ENCODE results near the gene HMBS. TPM values are rescaled to one million over a fixed set of nuclear protein-coding genes. Genes with fewer than 3 reads are reported as not detected.
A peak's percentile ranks its signal among the peaks of the same experiment; 100 is the strongest.
"Not testable (repeated sequence)": the region's sequence is repeated elsewhere in the genome, so short reads cannot be mapped to it uniquely, and the experiment has no call there.

Gene HMBS
- total RNA-seq, 2 donors from 2014 or later: 9.2 to 14.3 TPM

GRCh38 chr11:119130662-119131061, 46.0 kb downstream of the HMBS start:
- 83% methylated on average over 3 of the region's 3 CpGs for WGBS
- Histone ChIP-seq H3K27ac (no peak overlapping the region), H3K27me3 (replicated peaks; ENCODE audit: insufficient read depth) (no peaks in the 10 kb centered on the region), H3K36me3 (peaks cover 0 to 18% of the 10 kb centered on the region in 2 donors), H3K4me1 (replicated peaks) (no peaks in the 10 kb centered on the region), H3K9me3 (no peaks in the 10 kb centered on the region), H3K4me3 (no peak overlapping the region)
- no peak for TF ChIP-seq CTCF (IDR thresholded peaks at IDR 0.05)
- TF ChIP-seq POLR2A (IDR thresholded peaks at IDR 0.05): no peak
- no peak for TF ChIP-seq POLR2AphosphoS5 (IDR thresholded peaks at IDR 0.05)
- no peak for DNase-seq (ENCODE audit: low spot score)
- intact Hi-C loops (cut with DNase I): no loop called here

DNA sequence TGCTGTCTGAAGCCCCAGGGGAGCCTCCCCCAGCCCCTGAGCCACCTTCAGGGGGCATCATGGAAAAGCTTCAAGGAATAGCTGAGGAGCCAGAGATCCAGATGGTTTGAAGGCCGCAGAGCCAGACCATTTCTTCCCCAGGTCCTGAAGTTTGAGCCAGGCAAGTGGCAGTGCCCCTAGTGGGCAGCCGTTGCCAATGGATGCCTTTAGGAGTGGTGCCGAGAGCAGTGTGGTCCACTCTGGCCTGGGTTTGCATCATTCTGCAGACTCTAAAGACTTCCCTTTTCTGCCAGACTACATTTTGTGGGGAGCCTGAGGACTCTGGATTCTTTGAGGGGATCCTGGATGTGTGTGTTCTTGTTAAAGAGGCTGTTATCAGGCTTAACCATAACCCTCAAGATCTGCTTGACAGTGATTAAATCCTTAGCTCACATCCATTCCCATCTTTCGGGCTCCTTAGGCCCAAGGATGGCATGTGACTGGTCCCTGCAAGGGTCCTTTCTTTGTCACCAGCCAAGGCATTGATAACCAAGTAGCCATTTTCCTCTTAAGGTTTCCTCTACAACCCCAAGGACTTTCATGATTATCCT, 49.8 kb downstream of the HMBS start:
- H3K4me3 ChIP-seq: no peak overlapping the region
- H3K4me1 ChIP-seq (replicated peaks): no peaks in the 10 kb centered on the region
- H3K27ac ChIP-seq: no peak overlapping the region
- WGBS: 51% methylated on average over 4 of the region's 4 CpGs
- H3K36me3 ChIP-seq: peaks cover 0 to 18% of the 10 kb centered on the region in 2 donors
- no peak for DNase-seq (ENCODE audit: low spot score)
- peak in 1 of 4 experiments; percentile 31 for TF ChIP-seq CTCF (IDR thresholded peaks at IDR 0.05)
- no peak for TF ChIP-seq POLR2A (IDR thresholded peaks at IDR 0.05)
- TF ChIP-seq POLR2AphosphoS5 (IDR thresholded peaks at IDR 0.05): no peak
- no peaks in the 10 kb centered on the region for H3K27me3 ChIP-seq (replicated peaks; ENCODE audit: insufficient read depth)
- intact Hi-C loops (cut with DNase I): no loop called here
- no peaks in the 10 kb centered on the region for H3K9me3 ChIP-seq

GRCh38 chr11:119139276-119139675, 54.6 kb downstream of the HMBS start:
- H3K9me3 ChIP-seq; H3K27ac ChIP-seq; DNase-seq (ENCODE audit: low spot score); H3K4me1 ChIP-seq (replicated peaks); H3K36me3 ChIP-seq; H3K27me3 ChIP-seq (replicated peaks; ENCODE audit: insufficient read depth); intact Hi-C loops (cut with DNase I); H3K4me3 ChIP-seq: not testable (repeated sequence)
- 90% methylated on average over 10 of the region's 10 CpGs for WGBS

Other genes starting within 250 kb of the HMBS start
- gene CXCR5, start 201.0 kb upstream of the HMBS start, total RNA-seq: under 1 TPM in 1 of 2 donors, not detected in 1; 0.17 TPM
- 10 to 100 TPM; 46.6 to 56.8 TPM for gene BCL9L, start 159.0 kb upstream of the HMBS start, total RNA-seq
- not detected for gene UPK2, start 128.6 kb upstream of the HMBS start, total RNA-seq
- 1 to 10 TPM in 1 of 2 donors, not detected in 1; 1.8 TPM for gene FOXR1, start 113.1 kb upstream of the HMBS start, total RNA-seq
- gene CENATAC, start 86.7 kb upstream of the HMBS start, total RNA-seq: 10 to 100 TPM; 19.4 to 44.5 TPM
- 1,000 to 10,000 TPM in 1 of 2 donors, 100 to 1,000 TPM in 1; 949 to 1,730 TPM for gene RPS25, start 66.5 kb upstream of the HMBS start, total RNA-seq
- 10 to 100 TPM; 79.8 to 83.5 TPM for gene TRAPPC4, start 66.1 kb upstream of the HMBS start, total RNA-seq
- 10 to 100 TPM; 36.2 to 58.7 TPM for gene SLC37A4, start 54.0 kb upstream of the HMBS start, total RNA-seq
- gene HYOU1, start 27.7 kb upstream of the HMBS start, total RNA-seq: 100 to 1,000 TPM; 115 to 149 TPM
- gene VPS11, start 17.1 kb upstream of the HMBS start, total RNA-seq: 10 to 100 TPM; 41.1 to 49.1 TPM
- gene DPAGT1, start 17.0 kb downstream of the HMBS start, total RNA-seq: 10 to 100 TPM; 39.6 to 49.6 TPM
- gene C2CD2L, start 22.5 kb downstream of the HMBS start, total RNA-seq: 1 to 10 TPM; 5.1 to 9.0 TPM
- 10 to 100 TPM; 22.1 to 41.7 TPM for gene HINFP, start 36.7 kb downstream of the HMBS start, total RNA-seq
- gene ABCG4, start 64.2 kb downstream of the HMBS start, total RNA-seq: under 1 TPM in 1 of 2 donors, not detected in 1; 0.85 TPM
- 10 to 100 TPM; 18.8 to 26.1 TPM for gene NLRX1, start 83.8 kb downstream of the HMBS start, total RNA-seq
- not detected for gene NHERF4, start 100.6 kb downstream of the HMBS start, total RNA-seq
- gene CBL, start 121.5 kb downstream of the HMBS start, total RNA-seq: 10 to 100 TPM in 1 of 2 donors, 1 to 10 TPM in 1; 9.8 to 38.8 TPM
- 100 to 1,000 TPM; 156 to 292 TPM for gene MCAM, start 232.2 kb downstream of the HMBS start, total RNA-seq
- gene RNF26, start 249.6 kb downstream of the HMBS start, total RNA-seq: 10 to 100 TPM; 17.6 to 34.2 TPM

Data from prostate gland (tissue), 2 donors.